HepG2 (cell line): ENCODE results near the gene XKR7. TPM values are rescaled to one million over a fixed set of nuclear protein-coding genes. Genes with fewer than 3 reads are reported as not detected.

Experiments used
- ATRX ChIP-seq: sonication (generic); formaldehyde crosslinking; IDR thresholded peaks from 2 replicates; pipeline ENCODE4 v1.4.0; 2020; ENCODE audit warnings: missing genetic modification reagents, borderline replicate concordance
- BRCA1 ChIP-seq: sonication (generic); formaldehyde crosslinking; IDR thresholded peaks from 2 replicates; pipeline ENCODE4 v1.4.0; 2020; ENCODE audit warnings: missing genetic modification reagents
- CBX2 ChIP-seq, 2 experiments: fragments of 200-600 bp in 1 of 2; sonication (generic); formaldehyde crosslinking in 1 of 2; IDR thresholded peaks; 2 replicates each; pipeline versions ENCODE4 v1.7.0 to v1.8.1; 2018 to 2022; ENCODE audit warnings: low read depth in 2 of 2, low read length in 1 of 2, mild to moderate bottlenecking in 1 of 2, missing genetic modification reagents in 1 of 2
- HIC2 ChIP-seq: sonication (generic); formaldehyde crosslinking; IDR thresholded peaks from 2 replicates; pipeline ENCODE4 v1.9.0; 2022; ENCODE audit warnings: low read depth, missing genetic modification reagents
- HNF4G ChIP-seq, 2 experiments: sonication (generic) in 1 of 2; formaldehyde crosslinking in 1 of 2; IDR thresholded peaks; 2 replicates each; pipeline versions ENCODE4 v1.4.0 to v1.6.1; 2011 to 2020; ENCODE audit warnings: borderline replicate concordance in 2 of 2, low read depth in 2 of 2, mild to moderate bottlenecking in 2 of 2, low read length in 1 of 2, missing genetic modification reagents in 1 of 2, moderate library complexity in 1 of 2
- SRSF9 ChIP-seq: fragments of 200-400 bp; formaldehyde crosslinking; IDR thresholded peaks from 2 replicates; pipeline ENCODE4 v1.6.1; 2018; ENCODE audit warnings: borderline replicate concordance, mild to moderate bottlenecking, low read depth, low read length; ENCODE audit not compliant: insufficient read depth, poor library complexity, severe bottlenecking
- THAP9 ChIP-seq: sonication (generic); formaldehyde crosslinking; IDR thresholded peaks from 2 replicates; pipeline ENCODE4; 2020; ENCODE audit warnings: missing genetic modification reagents, mild to moderate bottlenecking, borderline replicate concordance
- ZFP41 ChIP-seq: sonication (generic); formaldehyde crosslinking; IDR thresholded peaks from 2 replicates; pipeline ENCODE4 v1.4.0; 2020; ENCODE audit warnings: mild to moderate bottlenecking, missing genetic modification reagents, borderline replicate concordance
- polyA plus RNA-seq, 8 experiments: library from polyadenylated mRNA; depleted of rRNA in 3 of 8; stranded (reverse) in 7 of 8; unstranded in 1 of 8; fragments of >200 nt; fragmentation: Illumina TruSeq in 4 of 8; extraction: Trizol in 4 of 8; gene quantifications; 2 replicates each; pipeline versions ENCODE4 v1.2.1 to v1.2.3, GENCODE V29; 2011 to 2016; ENCODE audit warnings: low read depth in 4 of 8, missing spikeins in 1 of 8, mixed read lengths in 1 of 8; ENCODE audit not compliant: insufficient read depth in 1 of 8
- total RNA-seq, 5 experiments: library from RNA; depleted of rRNA; stranded (reverse); fragments of >200 nt; fragmentation: Illumina TruSeq; extraction: Trizol; gene quantifications; 2 replicates each; pipeline ENCODE4 v1.2.3, GENCODE V29; 2016; ENCODE audit warnings: low read depth in 1 of 5
- TF ChIP-seq, protein P1 (sequence below): sonication (generic); formaldehyde crosslinking; IDR thresholded peaks from 2 replicates; pipeline ENCODE4 v1.4.0; 2020; ENCODE audit warnings: missing genetic modification reagents
- TF ChIP-seq, protein P2 (sequence below): sonication (generic); formaldehyde crosslinking; IDR thresholded peaks from one replicate; pipeline ENCODE4 v1.5.1; 2020; ENCODE audit warnings: mild to moderate bottlenecking, missing genetic modification reagents; ENCODE audit errors: not compliant biosample characterization

XKR7 gene
- total and polyA plus RNA-seq, 2 of the 13 experiments (the other 11 are each of a cell fraction or from before 2014, with no cell fraction given), result not detected

- TF ChIP-seq, protein P1, sequence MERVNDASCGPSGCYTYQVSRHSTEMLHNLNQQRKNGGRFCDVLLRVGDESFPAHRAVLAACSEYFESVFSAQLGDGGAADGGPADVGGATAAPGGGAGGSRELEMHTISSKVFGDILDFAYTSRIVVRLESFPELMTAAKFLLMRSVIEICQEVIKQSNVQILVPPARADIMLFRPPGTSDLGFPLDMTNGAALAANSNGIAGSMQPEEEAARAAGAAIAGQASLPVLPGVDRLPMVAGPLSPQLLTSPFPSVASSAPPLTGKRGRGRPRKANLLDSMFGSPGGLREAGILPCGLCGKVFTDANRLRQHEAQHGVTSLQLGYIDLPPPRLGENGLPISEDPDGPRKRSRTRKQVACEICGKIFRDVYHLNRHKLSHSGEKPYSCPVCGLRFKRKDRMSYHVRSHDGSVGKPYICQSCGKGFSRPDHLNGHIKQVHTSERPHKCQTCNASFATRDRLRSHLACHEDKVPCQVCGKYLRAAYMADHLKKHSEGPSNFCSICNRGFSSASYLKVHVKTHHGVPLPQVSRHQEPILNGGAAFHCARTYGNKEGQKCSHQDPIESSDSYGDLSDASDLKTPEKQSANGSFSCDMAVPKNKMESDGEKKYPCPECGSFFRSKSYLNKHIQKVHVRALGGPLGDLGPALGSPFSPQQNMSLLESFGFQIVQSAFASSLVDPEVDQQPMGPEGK (CRISPR knock-in tag), result peak; percentile 34; the same call in 1 of the 2 replicates
- TF ChIP-seq, protein P2, sequence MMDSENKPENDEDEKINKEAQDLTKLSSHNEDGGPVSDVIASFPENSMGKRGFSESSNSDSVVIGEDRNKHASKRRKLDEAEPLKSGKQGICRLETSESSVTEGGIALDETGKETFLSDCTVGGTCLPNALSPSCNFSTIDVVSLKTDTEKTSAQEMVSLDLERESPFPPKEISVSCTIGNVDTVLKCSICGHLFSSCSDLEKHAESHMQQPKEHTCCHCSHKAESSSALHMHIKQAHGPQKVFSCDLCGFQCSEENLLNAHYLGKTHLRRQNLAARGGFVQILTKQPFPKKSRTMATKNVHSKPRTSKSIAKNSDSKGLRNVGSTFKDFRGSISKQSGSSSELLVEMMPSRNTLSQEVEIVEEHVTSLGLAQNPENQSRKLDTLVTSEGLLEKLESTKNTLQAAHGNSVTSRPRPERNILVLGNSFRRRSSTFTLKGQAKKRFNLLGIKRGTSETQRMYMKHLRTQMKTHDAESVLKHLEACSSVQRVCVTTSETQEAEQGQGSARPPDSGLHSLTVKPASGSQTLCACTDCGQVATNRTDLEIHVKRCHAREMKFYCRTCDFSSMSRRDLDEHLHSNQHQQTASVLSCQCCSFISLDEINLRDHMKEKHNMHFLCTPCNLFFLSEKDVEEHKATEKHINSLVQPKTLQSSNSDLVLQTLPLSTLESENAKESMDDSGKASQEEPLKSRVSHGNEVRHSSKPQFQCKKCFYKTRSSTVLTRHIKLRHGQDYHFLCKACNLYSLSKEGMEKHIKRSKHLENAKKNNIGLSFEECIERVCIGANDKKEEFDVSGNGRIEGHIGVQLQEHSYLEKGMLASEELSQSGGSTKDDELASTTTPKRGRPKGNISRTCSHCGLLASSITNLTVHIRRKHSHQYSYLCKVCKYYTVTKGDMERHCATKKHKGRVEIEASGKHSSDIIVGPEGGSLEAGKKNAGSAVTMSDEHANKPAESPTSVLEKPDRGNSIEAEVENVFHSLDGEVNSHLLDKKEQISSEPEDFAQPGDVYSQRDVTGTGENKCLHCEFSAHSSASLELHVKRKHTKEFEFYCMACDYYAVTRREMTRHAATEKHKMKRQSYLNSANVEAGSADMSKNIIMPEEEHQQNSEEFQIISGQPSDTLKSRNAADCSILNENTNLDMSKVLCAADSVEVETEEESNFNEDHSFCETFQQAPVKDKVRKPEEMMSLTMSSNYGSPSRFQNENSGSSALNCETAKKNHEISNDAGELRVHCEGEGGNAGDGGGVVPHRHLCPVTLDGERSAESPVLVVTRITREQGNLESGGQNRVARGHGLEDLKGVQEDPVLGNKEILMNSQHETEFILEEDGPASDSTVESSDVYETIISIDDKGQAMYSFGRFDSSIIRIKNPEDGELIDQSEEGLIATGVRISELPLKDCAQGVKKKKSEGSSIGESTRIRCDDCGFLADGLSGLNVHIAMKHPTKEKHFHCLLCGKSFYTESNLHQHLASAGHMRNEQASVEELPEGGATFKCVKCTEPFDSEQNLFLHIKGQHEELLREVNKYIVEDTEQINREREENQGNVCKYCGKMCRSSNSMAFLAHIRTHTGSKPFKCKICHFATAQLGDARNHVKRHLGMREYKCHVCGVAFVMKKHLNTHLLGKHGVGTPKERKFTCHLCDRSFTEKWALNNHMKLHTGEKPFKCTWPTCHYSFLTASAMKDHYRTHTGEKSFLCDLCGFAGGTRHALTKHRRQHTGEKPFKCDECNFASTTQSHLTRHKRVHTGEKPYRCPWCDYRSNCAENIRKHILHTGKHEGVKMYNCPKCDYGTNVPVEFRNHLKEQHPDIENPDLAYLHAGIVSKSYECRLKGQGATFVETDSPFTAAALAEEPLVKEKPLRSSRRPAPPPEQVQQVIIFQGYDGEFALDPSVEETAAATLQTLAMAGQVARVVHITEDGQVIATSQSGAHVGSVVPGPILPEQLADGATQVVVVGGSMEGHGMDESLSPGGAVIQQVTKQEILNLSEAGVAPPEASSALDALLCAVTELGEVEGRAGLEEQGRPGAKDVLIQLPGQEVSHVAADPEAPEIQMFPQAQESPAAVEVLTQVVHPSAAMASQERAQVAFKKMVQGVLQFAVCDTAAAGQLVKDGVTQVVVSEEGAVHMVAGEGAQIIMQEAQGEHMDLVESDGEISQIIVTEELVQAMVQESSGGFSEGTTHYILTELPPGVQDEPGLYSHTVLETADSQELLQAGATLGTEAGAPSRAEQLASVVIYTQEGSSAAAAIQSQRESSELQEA (CRISPR knock-in tag), result no peak
- TF ChIP-seq BRCA1 (CRISPR knock-in tag) (no peak), CBX2 (IDR thresholded peaks at IDR 0.05; ENCODE audit: low read depth, low read length) (no peak), CBX2 (CRISPR knock-in tag; IDR thresholded peaks at IDR 0.05; ENCODE audit: low read depth) (peak; percentile 96), THAP9 (CRISPR knock-in tag) (peak; percentile 75; the same call in 1 of the 2 replicates), HIC2 (CRISPR knock-in tag) (0 out of 2 replicates have a peak, but pooled peaks have one; percentile 41), ZFP41 (CRISPR knock-in tag) (peak; percentile 94), ATRX (CRISPR knock-in tag) (no peak), SRSF9 (no peak), HNF4G (IDR thresholded peaks at IDR 0.05; ENCODE audit: borderline replicate concordance, low read depth, low read length) (no peak), HNF4G (CRISPR knock-in tag; IDR thresholded peaks at IDR 0.05; ENCODE audit: borderline replicate concordance, low read depth) (0 out of 2 replicates have a peak, but pooled peaks have one; percentile 57)
These were observed 60.9 kb downstream of the XKR7 start (continued) for GRCh38 chr20:32028647-32029372.
